Right lobe of liver (tissue), 4 donors: Measurements from ENCODE around the gene PDZRN4.

Experiments
- CTCF ChIP-seq, 4 donors: fragments of 200-600 bp in 3 of 4; fragments of 450-650 bp in 1 of 4; IDR thresholded peaks; one replicate each; pipeline versions ENCODE4 v1.5.1 to v1.8.0; 2016 to 2022; ENCODE audit warnings: antibody characterized with exemption in 4 of 4, mild to moderate bottlenecking in 2 of 4
- POLR2A ChIP-seq: fragments of 450-650 bp; IDR thresholded peaks from one replicate; pipeline ENCODE4 v1.6.1; 2017; ENCODE audit warnings: antibody characterized with exemption, mild to moderate bottlenecking
- donor health status: DM: no; HTN: no; CAD: no.
- donor health status: DM: no; HTN: no; CAD: no.
- donor health status: DM: no; HTN: yes; CAD: no.

- TF ChIP-seq CTCF (IDR thresholded peaks at IDR 0.05), result no peak
- no peak for TF ChIP-seq POLR2A
These were observed 360.8 kb downstream of the PDZRN4 start for GRCh38 chr12:41548926-41549325.
